ENCODE measurements around the gene PNPLA7.

DNA sequence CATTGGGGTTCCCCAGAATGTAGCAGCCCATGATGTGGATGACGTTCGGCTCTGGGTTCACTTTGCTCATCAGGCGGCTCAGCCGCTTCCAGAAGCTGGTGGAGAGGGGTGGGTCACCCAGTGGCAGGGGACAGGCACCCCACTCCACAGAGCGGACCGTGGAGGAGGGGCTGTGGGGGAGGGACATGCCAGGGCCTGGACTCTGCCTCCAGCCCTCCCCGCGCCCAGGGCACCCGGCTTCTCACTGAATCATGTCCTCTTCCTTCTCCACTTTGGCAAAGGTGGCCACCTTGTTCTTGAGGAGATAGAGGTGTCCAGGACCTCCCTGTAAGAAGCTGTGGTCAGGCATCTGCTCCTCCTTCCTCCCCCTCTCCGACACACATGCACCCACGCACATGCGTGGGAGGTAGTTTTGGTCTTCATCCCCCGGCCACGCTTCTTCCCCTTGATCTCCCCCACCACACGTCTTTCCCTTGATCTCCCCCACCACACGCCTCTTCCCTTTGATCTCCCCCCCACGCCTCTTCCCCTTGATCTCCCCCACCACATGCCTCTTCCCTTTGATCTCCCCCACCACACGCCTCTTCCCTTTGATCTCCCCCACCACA, 100.2 kb downstream of the PNPLA7 start:
- TF ChIP-seq POLR2AphosphoS5 (IDR thresholded peaks at IDR 0.05; ENCODE audit: insufficient read depth in 1 of 2, low read depth in 1 of 2) = no peak
- TF ChIP-seq, protein P1, sequence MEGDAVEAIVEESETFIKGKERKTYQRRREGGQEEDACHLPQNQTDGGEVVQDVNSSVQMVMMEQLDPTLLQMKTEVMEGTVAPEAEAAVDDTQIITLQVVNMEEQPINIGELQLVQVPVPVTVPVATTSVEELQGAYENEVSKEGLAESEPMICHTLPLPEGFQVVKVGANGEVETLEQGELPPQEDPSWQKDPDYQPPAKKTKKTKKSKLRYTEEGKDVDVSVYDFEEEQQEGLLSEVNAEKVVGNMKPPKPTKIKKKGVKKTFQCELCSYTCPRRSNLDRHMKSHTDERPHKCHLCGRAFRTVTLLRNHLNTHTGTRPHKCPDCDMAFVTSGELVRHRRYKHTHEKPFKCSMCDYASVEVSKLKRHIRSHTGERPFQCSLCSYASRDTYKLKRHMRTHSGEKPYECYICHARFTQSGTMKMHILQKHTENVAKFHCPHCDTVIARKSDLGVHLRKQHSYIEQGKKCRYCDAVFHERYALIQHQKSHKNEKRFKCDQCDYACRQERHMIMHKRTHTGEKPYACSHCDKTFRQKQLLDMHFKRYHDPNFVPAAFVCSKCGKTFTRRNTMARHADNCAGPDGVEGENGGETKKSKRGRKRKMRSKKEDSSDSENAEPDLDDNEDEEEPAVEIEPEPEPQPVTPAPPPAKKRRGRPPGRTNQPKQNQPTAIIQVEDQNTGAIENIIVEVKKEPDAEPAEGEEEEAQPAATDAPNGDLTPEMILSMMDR (IDR thresholded peaks at IDR 0.05) = no peak
